Loucy (cell line): ENCODE results near the gene ANO10.

ENCODE experiments used
- H2AFZ ChIP-seq: fragments of 200-600 bp; sonication (generic); 2 replicates; pipeline ENCODE4 v1.6.0; 2016; ENCODE audit warnings: antibody characterized with exemption, mild to moderate bottlenecking, low read length, moderate library complexity
- H3F3A ChIP-seq: fragments of 200-600 bp; 2 replicates; pipeline ENCODE4 v1.6.0; 2016; ENCODE audit warnings: antibody characterized with exemption, low read depth, mild to moderate bottlenecking
- H3K27me3 ChIP-seq: fragments of 200-600 bp; sonication (generic); 2 replicates; pipeline ENCODE4 v1.6.1; 2014; ENCODE audit warnings: low read length, mild to moderate bottlenecking; ENCODE audit not compliant: insufficient read depth, poor library complexity, severe bottlenecking
- H3K36me3 ChIP-seq: fragments of 200-600 bp; sonication (generic); 2 replicates; pipeline ENCODE4 v1.6.1; 2016; ENCODE audit warnings: low read length; ENCODE audit not compliant: insufficient read depth
- H3K4me1 ChIP-seq: fragments of 200-600 bp; sonication (generic); 2 replicates; pipeline ENCODE4 v1.5.1; 2014; ENCODE audit warnings: low read length, mild to moderate bottlenecking; ENCODE audit not compliant: insufficient read depth, poor library complexity, severe bottlenecking
- H3K4me2 ChIP-seq: fragments of 200-600 bp; sonication (generic); 2 replicates; pipeline ENCODE4 v1.6.0; 2014; ENCODE audit warnings: antibody characterized with exemption, low read length, low read depth, mild to moderate bottlenecking; ENCODE audit not compliant: poor library complexity, severe bottlenecking
- H3K4me3 ChIP-seq: fragments of 200-600 bp; sonication (generic); 2 replicates; pipeline ENCODE4 v1.5.1; 2014; ENCODE audit warnings: low read length, mild to moderate bottlenecking, mixed read lengths; ENCODE audit not compliant: poor library complexity, severe bottlenecking
- H3K79me2 ChIP-seq: fragments of 200-600 bp; sonication (generic); 2 replicates; pipeline ENCODE4 v1.6.1; 2014; ENCODE audit warnings: low read length; ENCODE audit not compliant: insufficient read depth
- H3K9ac ChIP-seq: fragments of 200-600 bp; sonication (generic); 2 replicates; pipeline ENCODE4 v1.6.0; 2014; ENCODE audit warnings: mild to moderate bottlenecking, low read depth, low read length, moderate library complexity; ENCODE audit not compliant: poor library complexity, severe bottlenecking
- H3K9me2 ChIP-seq: fragments of 200-600 bp; sonication (generic); replicated peaks from 2 replicates; pipeline ENCODE4 v1.6.1; 2016; ENCODE audit warnings: low read depth, low read length, mixed read lengths
- H3K9me3 ChIP-seq: fragments of 200-600 bp; sonication (generic); 2 replicates; pipeline ENCODE4 v1.6.1; 2014; ENCODE audit warnings: mild to moderate bottlenecking, antibody characterized with exemption, low read length, low read depth; ENCODE audit not compliant: insufficient read depth
- H4K20me1 ChIP-seq: fragments of 200-600 bp; sonication (generic); 2 replicates; pipeline ENCODE4 v1.6.0; 2014; ENCODE audit warnings: antibody characterized with exemption, low read length, mild to moderate bottlenecking; ENCODE audit not compliant: insufficient read depth, poor library complexity, severe bottlenecking
- EZH2phosphoT487 ChIP-seq: fragments of 200-600 bp; IDR thresholded peaks from 2 replicates; pipeline ENCODE4 v1.6.1; 2018; ENCODE audit warnings: antibody characterized with exemption, mild to moderate bottlenecking, moderate library complexity, borderline replicate concordance
- TF ChIP-seq, protein P1 (sequence below): fragments of 200-600 bp; sonication (generic); conservative IDR thresholded peaks from 2 replicates; pipeline ENCODE4 v1.5.1; 2014; ENCODE audit warnings: mild to moderate bottlenecking, antibody characterized with exemption, low read length

The ANO10 gene

DNA sequence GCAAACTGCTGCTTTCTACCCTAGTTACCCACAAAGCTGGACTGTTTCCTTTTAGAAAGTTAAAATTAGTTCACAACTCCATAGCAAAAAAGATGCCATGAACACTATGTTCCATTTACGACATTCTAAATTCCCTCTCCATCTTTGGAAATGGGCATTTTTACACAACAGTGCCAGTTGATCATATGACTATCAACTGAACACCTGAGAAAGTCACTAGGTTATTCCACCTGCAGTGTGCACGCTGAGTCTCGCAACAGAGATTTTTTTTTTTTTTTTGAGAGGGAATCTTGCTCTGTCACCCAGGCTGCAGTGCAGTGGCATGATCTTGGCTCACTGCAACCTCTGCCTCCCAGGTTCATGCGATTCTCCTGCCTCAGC lies 215.2 kb downstream of the ANO10 start:
- Histone ChIP-seq H3K79me2 (no peaks in the 10 kb centered on the region), H3F3A (no peaks in the 10 kb centered on the region), H3K4me2 (no peak overlapping the region)

DNA sequence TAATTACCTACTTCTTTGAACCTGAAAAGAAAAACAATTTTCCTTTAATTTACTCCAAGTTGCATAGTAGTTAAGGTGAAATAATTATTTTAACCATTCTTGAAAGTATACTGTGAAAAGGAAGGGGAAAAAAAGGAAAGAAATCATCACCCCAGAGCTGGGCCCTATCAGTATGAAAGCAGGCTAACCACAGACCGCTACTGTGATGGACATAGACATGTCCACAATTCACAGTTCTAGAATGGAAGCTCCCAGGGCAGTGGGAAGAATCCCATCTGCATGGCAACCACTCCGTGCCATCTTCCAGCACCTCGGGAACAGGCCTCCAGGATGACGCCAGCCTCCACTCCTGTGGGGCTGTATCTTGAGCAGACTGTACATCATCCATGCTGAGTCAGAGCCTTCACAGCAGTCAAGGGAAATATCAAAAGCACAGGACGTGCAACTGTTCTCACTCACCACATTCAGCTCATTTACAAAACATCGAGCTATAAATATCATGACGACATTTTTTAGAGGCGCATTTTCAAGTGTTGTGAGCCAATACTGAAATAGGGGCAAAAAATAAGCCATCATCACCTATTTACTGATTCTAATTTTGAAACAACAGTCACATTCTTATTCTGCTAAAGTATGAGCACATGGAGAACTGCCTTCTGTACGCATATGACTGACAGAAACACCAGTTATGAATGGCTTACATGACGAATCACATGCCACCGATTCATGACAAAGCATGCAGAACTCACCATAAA lies 215.7 kb downstream of the ANO10 start:
- Histone ChIP-seq H3K27me3 (no peaks in the 10 kb centered on the region), H3K9ac (no peak overlapping the region), H3K9me2 (no peaks in the 10 kb centered on the region), H3K4me3 (no peak overlapping the region), H4K20me1 (no peaks in the 10 kb centered on the region), H3F3A (no peaks in the 10 kb centered on the region), H2AFZ (no peak overlapping the region), H3K9me3 (no peaks in the 10 kb centered on the region), H3K79me2 (no peaks in the 10 kb centered on the region), H3K36me3 (no peaks in the 10 kb centered on the region), H3K4me1 (peaks cover 11% of the 10 kb centered on the region), H3K4me2 (no peak overlapping the region)
- TF ChIP-seq, protein P1, sequence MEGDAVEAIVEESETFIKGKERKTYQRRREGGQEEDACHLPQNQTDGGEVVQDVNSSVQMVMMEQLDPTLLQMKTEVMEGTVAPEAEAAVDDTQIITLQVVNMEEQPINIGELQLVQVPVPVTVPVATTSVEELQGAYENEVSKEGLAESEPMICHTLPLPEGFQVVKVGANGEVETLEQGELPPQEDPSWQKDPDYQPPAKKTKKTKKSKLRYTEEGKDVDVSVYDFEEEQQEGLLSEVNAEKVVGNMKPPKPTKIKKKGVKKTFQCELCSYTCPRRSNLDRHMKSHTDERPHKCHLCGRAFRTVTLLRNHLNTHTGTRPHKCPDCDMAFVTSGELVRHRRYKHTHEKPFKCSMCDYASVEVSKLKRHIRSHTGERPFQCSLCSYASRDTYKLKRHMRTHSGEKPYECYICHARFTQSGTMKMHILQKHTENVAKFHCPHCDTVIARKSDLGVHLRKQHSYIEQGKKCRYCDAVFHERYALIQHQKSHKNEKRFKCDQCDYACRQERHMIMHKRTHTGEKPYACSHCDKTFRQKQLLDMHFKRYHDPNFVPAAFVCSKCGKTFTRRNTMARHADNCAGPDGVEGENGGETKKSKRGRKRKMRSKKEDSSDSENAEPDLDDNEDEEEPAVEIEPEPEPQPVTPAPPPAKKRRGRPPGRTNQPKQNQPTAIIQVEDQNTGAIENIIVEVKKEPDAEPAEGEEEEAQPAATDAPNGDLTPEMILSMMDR, result no peak
- no peak for TF ChIP-seq EZH2phosphoT487

More for the DNA sequence above, 215.2 kb downstream of the ANO10 start:
- TF ChIP-seq, protein P1, result no peak
- no peak for TF ChIP-seq EZH2phosphoT487
- Histone ChIP-seq H3K4me1 (peaks cover 11% of the 10 kb centered on the region), H3K9me2 (no peaks in the 10 kb centered on the region), H4K20me1 (no peaks in the 10 kb centered on the region), H3K9me3 (no peaks in the 10 kb centered on the region), H3K27me3 (no peaks in the 10 kb centered on the region), H2AFZ (no peak overlapping the region), H3K4me3 (no peak overlapping the region), H3K36me3 (no peaks in the 10 kb centered on the region), H3K9ac (no peak overlapping the region)

DNA sequence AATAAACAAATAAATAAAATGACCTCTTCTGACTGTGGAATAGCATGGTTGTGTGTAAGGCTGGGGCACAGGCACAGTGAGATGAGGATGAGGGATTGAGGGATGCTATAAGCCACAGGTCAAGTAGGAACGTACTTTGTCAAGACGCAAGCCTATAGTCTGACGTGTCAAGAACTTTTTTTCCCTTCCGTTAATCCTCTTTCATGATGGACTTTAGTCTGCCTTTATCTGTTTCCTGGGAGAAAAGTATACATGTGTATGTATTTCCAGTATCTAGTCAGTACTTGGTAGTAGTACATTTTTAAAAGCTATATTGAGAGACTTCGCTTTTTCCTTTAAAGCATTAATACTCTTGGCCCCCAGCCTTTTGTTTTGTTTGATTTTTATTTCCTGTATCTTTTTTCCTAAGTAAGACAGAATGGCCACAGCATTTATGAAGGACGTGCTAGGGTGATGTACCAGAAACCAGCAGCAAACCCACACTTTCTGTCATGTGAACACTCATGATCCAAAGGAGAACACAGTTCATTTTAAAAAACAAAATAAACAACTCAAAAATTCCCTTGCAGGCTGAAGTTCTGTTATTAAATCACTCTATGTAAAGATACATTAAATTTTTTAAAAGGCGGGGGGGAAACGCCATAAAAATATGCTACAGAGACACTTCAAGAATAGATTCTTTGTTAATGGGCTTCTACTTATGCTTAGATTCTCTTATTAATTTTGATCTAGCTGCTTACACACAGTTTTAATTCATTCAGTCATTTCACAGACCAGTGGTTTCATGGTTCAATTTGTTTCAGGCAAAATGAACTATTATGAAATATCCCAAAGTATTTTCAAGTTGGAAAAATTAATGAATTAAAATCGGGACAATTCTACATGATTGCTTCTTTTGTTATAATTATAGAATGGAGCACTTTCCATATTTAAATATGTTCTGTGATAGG lies 220.8 kb downstream of the ANO10 start:
- no peaks in the 10 kb centered on the region for H3K9me3 ChIP-seq
- H3K9me2 ChIP-seq, result no peaks in the 10 kb centered on the region
- no peak overlapping the region for H3K4me3 ChIP-seq
- no peak overlapping the region for H2AFZ ChIP-seq
- no peaks in the 10 kb centered on the region for H3K36me3 ChIP-seq
- no peaks in the 10 kb centered on the region for H3K79me2 ChIP-seq
- no peak overlapping the region for H3K9ac ChIP-seq
- no peaks in the 10 kb centered on the region for H4K20me1 ChIP-seq
- no peaks in the 10 kb centered on the region for H3K27me3 ChIP-seq
- no peak overlapping the region for H3K4me2 ChIP-seq
- TF ChIP-seq EZH2phosphoT487, result no peak
- TF ChIP-seq, protein P1, result no peak
- peaks cover 6% of the 10 kb centered on the region for H3K4me1 ChIP-seq
- no peaks in the 10 kb centered on the region for H3F3A ChIP-seq
